Upper lobe of right lung (tissue), 1 donor: ENCODE data around the gene NEK1. TPM values are rescaled to one million over a fixed set of nuclear protein-coding genes. Genes with fewer than 3 reads are reported as not detected.
"Not testable (repeated sequence)": the region's sequence is repeated elsewhere in the genome, so short reads cannot be mapped to it uniquely, and the experiment has no call there.

Experiments used
- ATAC-seq: fragments of 200-7000 bp; cut with Tn5 transposase; one replicate; pipeline ENCODE4 v1.9.1; 2020; ENCODE audit warnings: mild to moderate bottlenecking, moderate library complexity
- DNase-seq: peaks from one replicate; pipeline ENCODE4 v3.0.0-alpha.2; 2020
- H3K27ac ChIP-seq: fragments of 200-600 bp; one replicate; pipeline ENCODE4 v1.8.0; 2022
- H3K27me3 ChIP-seq: fragments of 200-600 bp; one replicate; pipeline ENCODE4 v1.8.0; 2022; ENCODE audit warnings: mild to moderate bottlenecking
- H3K36me3 ChIP-seq: fragments of 200-600 bp; one replicate; pipeline ENCODE4 v1.8.0; 2022
- H3K4me1 ChIP-seq: fragments of 200-600 bp; one replicate; pipeline ENCODE4 v1.8.0; 2022
- H3K4me3 ChIP-seq: fragments of 200-600 bp; one replicate; pipeline ENCODE4 v1.8.0; 2022; ENCODE audit warnings: mild to moderate bottlenecking
- H3K9me3 ChIP-seq: fragments of 200-600 bp; one replicate; pipeline ENCODE4 v1.8.0; 2022
- CTCF ChIP-seq: fragments of 200-600 bp; IDR thresholded peaks from one replicate; pipeline ENCODE4 v1.8.0; 2022; ENCODE audit warnings: antibody characterized with exemption
- intact Hi-C: fragments of 100-400 bp; cut with DNase I; formaldehyde crosslinking; loops from one replicate; pipeline ENCODE4 v1.11.0; 2022
- total RNA-seq: library from RNA; stranded (reverse); fragmentation: NEBNext Ultra II Directional; extraction: Animal tissue kit (Norgen Biotek cat#: 25700); gene quantifications from one replicate; pipeline ENCODE4 v1.2.1, GENCODE V29; 2021
- donor health status: DM: no; HTN: yes; CAD: no; lungs with severe emphysema.

NEK1 gene
- total RNA-seq, 1 donor from 2014 or later = 13.5 TPM

GRCh38 chr4:169530048-169530447 is 82.3 kb downstream of the NEK1 start:
- Histone ChIP-seq H3K27me3 (no peaks in the 10 kb centered on the region), H3K9me3 (no peaks in the 10 kb centered on the region), H3K27ac (no peak overlapping the region), H3K4me1 (no peaks in the 10 kb centered on the region), H3K4me3 (no peak overlapping the region), H3K36me3 (peaks cover 13% of the 10 kb centered on the region)
- intact Hi-C loops = no loop called here
- ATAC-seq (no peak), DNase-seq (no peak)
- TF ChIP-seq CTCF = no peak

- no peaks in the 10 kb centered on the region for H3K27me3 ChIP-seq
- intact Hi-C loops = no loop called here
- H3K4me3 ChIP-seq = no peak overlapping the region
- no peaks in the 10 kb centered on the region for H3K9me3 ChIP-seq
- no peaks in the 10 kb centered on the region for H3K4me1 ChIP-seq
- ATAC-seq = no peak
- no peak overlapping the region for H3K27ac ChIP-seq
- no peaks in the 10 kb centered on the region for H3K36me3 ChIP-seq
- no peak for TF ChIP-seq CTCF
- no peak for DNase-seq
These were observed 88.6 kb downstream of the NEK1 start for GRCh38 chr4:169523796-169524195.

- DNase-seq (no peak), ATAC-seq (no peak)
- H3K4me1 ChIP-seq = no peaks in the 10 kb centered on the region
- intact Hi-C loops = no loop called here
- H3K4me3 ChIP-seq = no peak overlapping the region
- H3K27ac ChIP-seq = no peak overlapping the region
- H3K36me3 ChIP-seq = peaks cover 22% of the 10 kb centered on the region
- no peaks in the 10 kb centered on the region for H3K9me3 ChIP-seq
- TF ChIP-seq CTCF = no peak
- no peaks in the 10 kb centered on the region for H3K27me3 ChIP-seq
These were observed 101.8 kb downstream of the NEK1 start for GRCh38 chr4:169510617-169511016.

- no peaks in the 10 kb centered on the region for H3K27me3 ChIP-seq
- no peak overlapping the region for H3K4me3 ChIP-seq
- TF ChIP-seq CTCF = no peak
- peaks cover 25% of the 10 kb centered on the region for H3K36me3 ChIP-seq
- DNase-seq (no peak), ATAC-seq (no peak)
- no peaks in the 10 kb centered on the region for H3K4me1 ChIP-seq
- intact Hi-C loops = no loop called here
- H3K27ac ChIP-seq = no peak overlapping the region
- H3K9me3 ChIP-seq = no peaks in the 10 kb centered on the region
These were observed 105.5 kb downstream of the NEK1 start for GRCh38 chr4:169506903-169507302.

- not testable (repeated sequence) for H3K27me3 ChIP-seq, H3K4me1 ChIP-seq, DNase-seq, H3K4me3 ChIP-seq, H3K27ac ChIP-seq, ATAC-seq, H3K36me3 ChIP-seq, H3K9me3 ChIP-seq
- intact Hi-C loops = loop anchor here (10.0 kb wide), 1 partner anchor 475 kb away; no protein-coding TSS in a partner anchor
These were observed 112.5 kb downstream of the NEK1 start for GRCh38 chr4:169499907-169500306.

- not testable (repeated sequence) for H3K4me3 ChIP-seq, H3K27me3 ChIP-seq, H3K27ac ChIP-seq, ATAC-seq, H3K4me1 ChIP-seq, H3K36me3 ChIP-seq, H3K9me3 ChIP-seq, DNase-seq
- intact Hi-C loops = loop anchor here (10.0 kb wide), 1 partner anchor 469 kb away; no protein-coding TSS in a partner anchor
These were observed 118.1 kb downstream of the NEK1 start for GRCh38 chr4:169494234-169494633.

- no peak overlapping the region for H3K4me3 ChIP-seq
- ATAC-seq (no peak), DNase-seq (no peak)
- intact Hi-C loops = loop anchor here (10.0 kb wide), 1 partner anchor 468 kb away; no protein-coding TSS in a partner anchor
- H3K9me3 ChIP-seq = no peaks in the 10 kb centered on the region
- no peaks in the 10 kb centered on the region for H3K36me3 ChIP-seq
- no peak for TF ChIP-seq CTCF
- H3K4me1 ChIP-seq = no peaks in the 10 kb centered on the region
- no peaks in the 10 kb centered on the region for H3K27me3 ChIP-seq
- no peak overlapping the region for H3K27ac ChIP-seq
These were observed 119.2 kb downstream of the NEK1 start for GRCh38 chr4:169493164-169493524.
